ENCODE measurements around the gene FFAR3. TPM values are rescaled to one million over a fixed set of nuclear protein-coding genes. Genes with fewer than 3 reads are reported as not detected.

The FFAR3 gene
- total and polyA plus RNA-seq, 9 of the 15 experiments (the other 6 are each of a cell fraction or from before 2014, with no cell fraction given): not detected

DNA sequence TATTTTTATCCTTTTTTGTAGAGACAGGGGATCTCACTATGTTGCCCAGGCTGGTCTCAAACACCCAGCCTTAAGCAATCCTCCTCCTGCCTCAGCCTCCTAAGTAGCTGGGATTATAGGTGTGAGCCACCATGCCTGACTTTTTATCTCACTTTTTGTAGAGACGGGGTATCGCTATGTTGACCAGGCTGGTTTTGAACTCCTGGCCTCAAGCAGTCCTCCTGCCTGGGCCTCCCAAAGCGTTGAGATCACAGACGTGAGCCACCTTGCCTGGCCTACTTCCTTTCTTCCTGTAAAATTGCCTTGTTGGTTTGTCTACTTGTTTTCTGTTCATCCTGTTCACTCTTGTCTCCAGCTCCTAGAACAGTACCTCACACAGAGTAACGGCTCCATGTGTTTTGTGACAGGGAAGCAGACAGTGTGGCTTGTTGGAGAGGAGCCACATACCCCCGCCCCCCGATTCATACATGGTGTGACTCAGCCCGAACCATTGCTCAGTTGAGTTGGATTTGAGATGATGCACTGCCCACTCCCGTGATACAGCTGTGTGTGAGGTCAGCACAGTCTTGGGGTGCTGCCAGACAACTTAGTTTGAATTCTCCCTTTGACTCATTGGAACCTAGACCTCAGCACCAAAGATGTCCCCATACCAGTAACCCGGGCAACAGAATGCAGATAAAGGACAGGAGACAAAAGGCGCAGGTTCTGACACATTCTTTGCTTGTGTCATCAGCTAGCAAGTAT is 46.8 kb downstream of the FFAR3 start (continued):
- no peak for TF ChIP-seq PHTF2 (CRISPR knock-in tag; IDR thresholded peaks at IDR 0.05)
- no peak for TF ChIP-seq STAG1 (CRISPR knock-in tag; IDR thresholded peaks at IDR 0.05; ENCODE audit: borderline replicate concordance)
- TF ChIP-seq ZNF764 (CRISPR knock-in tag; IDR thresholded peaks at IDR 0.05; ENCODE audit: low read depth): no peak
- TF ChIP-seq KLF13 (tag; IDR thresholded peaks at IDR 0.05; ENCODE audit: borderline replicate concordance, low read depth): no peak
- no peak for TF ChIP-seq ZNF395 (CRISPR knock-in tag; IDR thresholded peaks at IDR 0.05)
- TF ChIP-seq ZNF696 (CRISPR knock-in tag; conservative IDR thresholded peaks at IDR 0.05): no peak
- TF ChIP-seq TRIM28 (IDR thresholded peaks at IDR 0.05): no peak
- TF ChIP-seq TSHZ1 (CRISPR knock-in tag; IDR thresholded peaks at IDR 0.05): no peak
- peak; percentile 38; the same call in 1 of the 2 replicates for TF ChIP-seq SOX6 (IDR thresholded peaks at IDR 0.05)
- TF ChIP-seq DLX4 (CRISPR knock-in tag; IDR thresholded peaks at IDR 0.05): no peak
- TF ChIP-seq ZNF232 (CRISPR knock-in tag; IDR thresholded peaks at IDR 0.05): no peak
- TF ChIP-seq RFX1 (IDR thresholded peaks at IDR 0.05): peak; percentile 84
- 0 out of 2 replicates have a peak, but pooled peaks have one; percentile 43 for TF ChIP-seq FOXJ2 (tag; IDR thresholded peaks at IDR 0.05)
- TF ChIP-seq MIER1 (IDR thresholded peaks at IDR 0.05; ENCODE audit: low read depth): no peak
- TF ChIP-seq ELF4 (CRISPR knock-in tag; IDR thresholded peaks at IDR 0.05): no peak
- TF ChIP-seq EGR1 (conservative IDR thresholded peaks at IDR 0.05): peak; percentile 26; the same call in 1 of the 2 replicates
- TF ChIP-seq, protein P1, sequence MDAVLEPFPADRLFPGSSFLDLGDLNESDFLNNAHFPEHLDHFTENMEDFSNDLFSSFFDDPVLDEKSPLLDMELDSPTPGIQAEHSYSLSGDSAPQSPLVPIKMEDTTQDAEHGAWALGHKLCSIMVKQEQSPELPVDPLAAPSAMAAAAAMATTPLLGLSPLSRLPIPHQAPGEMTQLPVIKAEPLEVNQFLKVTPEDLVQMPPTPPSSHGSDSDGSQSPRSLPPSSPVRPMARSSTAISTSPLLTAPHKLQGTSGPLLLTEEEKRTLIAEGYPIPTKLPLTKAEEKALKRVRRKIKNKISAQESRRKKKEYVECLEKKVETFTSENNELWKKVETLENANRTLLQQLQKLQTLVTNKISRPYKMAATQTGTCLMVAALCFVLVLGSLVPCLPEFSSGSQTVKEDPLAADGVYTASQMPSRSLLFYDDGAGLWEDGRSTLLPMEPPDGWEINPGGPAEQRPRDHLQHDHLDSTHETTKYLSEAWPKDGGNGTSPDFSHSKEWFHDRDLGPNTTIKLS (IDR thresholded peaks at IDR 0.05; ENCODE audit: borderline replicate concordance, low read depth): no peak
- no peak for TF ChIP-seq PHF8 (IDR thresholded peaks at IDR 0.05; ENCODE audit: borderline replicate concordance, low read length)
- no peak for TF ChIP-seq HDAC8 (tag; IDR thresholded peaks at IDR 0.05)
- TF ChIP-seq, protein P2, sequence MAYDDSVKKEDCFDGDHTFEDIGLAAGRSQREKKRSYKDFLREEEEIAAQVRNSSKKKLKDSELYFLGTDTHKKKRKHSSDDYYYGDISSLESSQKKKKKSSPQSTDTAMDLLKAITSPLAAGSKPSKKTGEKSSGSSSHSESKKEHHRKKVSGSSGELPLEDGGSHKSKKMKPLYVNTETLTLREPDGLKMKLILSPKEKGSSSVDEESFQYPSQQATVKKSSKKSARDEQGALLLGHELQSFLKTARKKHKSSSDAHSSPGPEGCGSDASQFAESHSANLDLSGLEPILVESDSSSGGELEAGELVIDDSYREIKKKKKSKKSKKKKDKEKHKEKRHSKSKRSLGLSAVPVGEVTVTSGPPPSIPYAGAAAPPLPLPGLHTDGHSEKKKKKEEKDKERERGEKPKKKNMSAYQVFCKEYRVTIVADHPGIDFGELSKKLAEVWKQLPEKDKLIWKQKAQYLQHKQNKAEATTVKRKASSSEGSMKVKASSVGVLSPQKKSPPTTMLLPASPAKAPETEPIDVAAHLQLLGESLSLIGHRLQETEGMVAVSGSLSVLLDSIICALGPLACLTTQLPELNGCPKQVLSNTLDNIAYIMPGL (CRISPR knock-in tag; IDR thresholded peaks at IDR 0.05): no peak
